Raji (cell line): Measurements from ENCODE around the gene LGALS9C.
"Not testable (repeated sequence)": the region's sequence is repeated elsewhere in the genome, so short reads cannot be mapped to it uniquely, and the experiment has no call there.

ENCODE experiments used
- POLR2A ChIP-seq: IDR thresholded peaks from 2 replicates; pipeline ENCODE4 v1.6.1; 2011; ENCODE audit warnings: low read depth, low read length, control low read depth; ENCODE audit not compliant: insufficient read depth

LGALS9C gene

GRCh38 chr17:18476508-18477308 is at the start of gene LGALS9C:
Gene LGALS9C, plus strand, starts transcription at chr17:18476789. Its CDS starts 66 bp downstream, at chr17:18476855.
- TF ChIP-seq POLR2A = not testable (repeated sequence)
